Loucy (cell line): ENCODE data around the gene ABCC4.

ENCODE experiments used
- H2AFZ ChIP-seq: fragments of 200-600 bp; sonication (generic); 2 replicates; pipeline ENCODE4 v1.6.0; 2016; ENCODE audit warnings: antibody characterized with exemption, mild to moderate bottlenecking, low read length, moderate library complexity
- H3F3A ChIP-seq: fragments of 200-600 bp; 2 replicates; pipeline ENCODE4 v1.6.0; 2016; ENCODE audit warnings: antibody characterized with exemption, low read depth, mild to moderate bottlenecking
- H3K27me3 ChIP-seq: fragments of 200-600 bp; sonication (generic); 2 replicates; pipeline ENCODE4 v1.6.1; 2014; ENCODE audit warnings: low read length, mild to moderate bottlenecking; ENCODE audit not compliant: insufficient read depth, poor library complexity, severe bottlenecking
- H3K36me3 ChIP-seq: fragments of 200-600 bp; sonication (generic); 2 replicates; pipeline ENCODE4 v1.6.1; 2016; ENCODE audit warnings: low read length; ENCODE audit not compliant: insufficient read depth
- H3K4me1 ChIP-seq: fragments of 200-600 bp; sonication (generic); 2 replicates; pipeline ENCODE4 v1.5.1; 2014; ENCODE audit warnings: low read length, mild to moderate bottlenecking; ENCODE audit not compliant: insufficient read depth, poor library complexity, severe bottlenecking
- H3K4me2 ChIP-seq: fragments of 200-600 bp; sonication (generic); 2 replicates; pipeline ENCODE4 v1.6.0; 2014; ENCODE audit warnings: antibody characterized with exemption, low read length, low read depth, mild to moderate bottlenecking; ENCODE audit not compliant: poor library complexity, severe bottlenecking
- H3K4me3 ChIP-seq: fragments of 200-600 bp; sonication (generic); 2 replicates; pipeline ENCODE4 v1.5.1; 2014; ENCODE audit warnings: low read length, mild to moderate bottlenecking, mixed read lengths; ENCODE audit not compliant: poor library complexity, severe bottlenecking
- H3K79me2 ChIP-seq: fragments of 200-600 bp; sonication (generic); 2 replicates; pipeline ENCODE4 v1.6.1; 2014; ENCODE audit warnings: low read length; ENCODE audit not compliant: insufficient read depth
- H3K9ac ChIP-seq: fragments of 200-600 bp; sonication (generic); 2 replicates; pipeline ENCODE4 v1.6.0; 2014; ENCODE audit warnings: mild to moderate bottlenecking, low read depth, low read length, moderate library complexity; ENCODE audit not compliant: poor library complexity, severe bottlenecking
- H3K9me2 ChIP-seq: fragments of 200-600 bp; sonication (generic); replicated peaks from 2 replicates; pipeline ENCODE4 v1.6.1; 2016; ENCODE audit warnings: low read depth, low read length, mixed read lengths
- H3K9me3 ChIP-seq: fragments of 200-600 bp; sonication (generic); 2 replicates; pipeline ENCODE4 v1.6.1; 2014; ENCODE audit warnings: mild to moderate bottlenecking, antibody characterized with exemption, low read length, low read depth; ENCODE audit not compliant: insufficient read depth
- H4K20me1 ChIP-seq: fragments of 200-600 bp; sonication (generic); 2 replicates; pipeline ENCODE4 v1.6.0; 2014; ENCODE audit warnings: antibody characterized with exemption, low read length, mild to moderate bottlenecking; ENCODE audit not compliant: insufficient read depth, poor library complexity, severe bottlenecking
- CTCF ChIP-seq: fragments of 200-600 bp; sonication (generic); conservative IDR thresholded peaks from 2 replicates; pipeline ENCODE4 v1.5.1; 2014; ENCODE audit warnings: mild to moderate bottlenecking, antibody characterized with exemption, low read length
- EZH2phosphoT487 ChIP-seq: fragments of 200-600 bp; IDR thresholded peaks from 2 replicates; pipeline ENCODE4 v1.6.1; 2018; ENCODE audit warnings: antibody characterized with exemption, mild to moderate bottlenecking, moderate library complexity, borderline replicate concordance

ABCC4 gene

GRCh38 chr13:95146486-95146885 is 154.8 kb downstream of the ABCC4 start:
- no peak overlapping the region for H3K9ac ChIP-seq
- H3K4me2 ChIP-seq = no peak overlapping the region
- H3K9me2 ChIP-seq = no peaks in the 10 kb centered on the region
- no peaks in the 10 kb centered on the region for H3K4me1 ChIP-seq
- no peaks in the 10 kb centered on the region for H3F3A ChIP-seq
- H2AFZ ChIP-seq = no peak overlapping the region
- no peaks in the 10 kb centered on the region for H3K9me3 ChIP-seq
- H4K20me1 ChIP-seq = no peaks in the 10 kb centered on the region
- H3K79me2 ChIP-seq = no peaks in the 10 kb centered on the region
- no peak overlapping the region for H3K4me3 ChIP-seq
- no peaks in the 10 kb centered on the region for H3K27me3 ChIP-seq
- TF ChIP-seq EZH2phosphoT487 (no peak), CTCF (no peak)
- H3K36me3 ChIP-seq = no peaks in the 10 kb centered on the region

- no peaks in the 10 kb centered on the region for H4K20me1 ChIP-seq
- no peak overlapping the region for H3K4me2 ChIP-seq
- H3K4me1 ChIP-seq = no peaks in the 10 kb centered on the region
- no peaks in the 10 kb centered on the region for H3K9me2 ChIP-seq
- no peak overlapping the region for H3K4me3 ChIP-seq
- no peak for TF ChIP-seq CTCF
- no peak for TF ChIP-seq EZH2phosphoT487
- H3K36me3 ChIP-seq = no peaks in the 10 kb centered on the region
- H3K79me2 ChIP-seq = no peaks in the 10 kb centered on the region
- no peaks in the 10 kb centered on the region for H3F3A ChIP-seq
- no peaks in the 10 kb centered on the region for H3K27me3 ChIP-seq
- no peaks in the 10 kb centered on the region for H3K9me3 ChIP-seq
- no peak overlapping the region for H3K9ac ChIP-seq
- no peak overlapping the region for H2AFZ ChIP-seq
These were observed 155.7 kb downstream of the ABCC4 start for GRCh38 chr13:95145587-95145986.

GRCh38 chr13:95140502-95140901 is 160.7 kb downstream of the ABCC4 start:
- Histone ChIP-seq H3K9me2 (no peaks in the 10 kb centered on the region), H3K9me3 (no peaks in the 10 kb centered on the region), H3K4me1 (no peaks in the 10 kb centered on the region), H4K20me1 (no peaks in the 10 kb centered on the region), H3K79me2 (no peaks in the 10 kb centered on the region), H3K4me2 (no peak overlapping the region), H3F3A (no peaks in the 10 kb centered on the region), H3K9ac (no peak overlapping the region), H3K36me3 (no peaks in the 10 kb centered on the region), H2AFZ (no peak overlapping the region), H3K4me3 (no peak overlapping the region), H3K27me3 (no peaks in the 10 kb centered on the region)
- TF ChIP-seq CTCF (no peak), EZH2phosphoT487 (no peak)
